Glutamatergic neuron (in vitro differentiated cells): Measurements from ENCODE around the gene AKT1. TPM values are rescaled to one million over a fixed set of nuclear protein-coding genes. Genes with fewer than 3 reads are reported as not detected.
"Not testable (repeated sequence)": the region's sequence is repeated elsewhere in the genome, so short reads cannot be mapped to it uniquely, and the experiment has no call there.

Experiments
- DNase-seq: peaks from one replicate; pipeline ENCODE4 v3.0.0; 2022
- H3K27ac Mint-ChIP-seq: one replicate; pipeline ENCODE4 v1.8.0; 2020; ENCODE audit warnings: mild to moderate bottlenecking, mixed read lengths, inconsistent platforms; ENCODE audit not compliant: unreplicated experiment
- H3K27me3 Mint-ChIP-seq: one replicate; pipeline ENCODE4 v1.8.0; 2020; ENCODE audit warnings: mild to moderate bottlenecking, moderate library complexity, mixed read lengths, inconsistent platforms; ENCODE audit not compliant: unreplicated experiment
- H3K36me3 Mint-ChIP-seq: one replicate; pipeline ENCODE4 v1.8.0; 2020; ENCODE audit warnings: mild to moderate bottlenecking, mixed read lengths, inconsistent platforms; ENCODE audit not compliant: unreplicated experiment
- H3K4me1 Mint-ChIP-seq: one replicate; pipeline ENCODE4 v1.8.0; 2020; ENCODE audit warnings: mild to moderate bottlenecking, low read depth, mixed read lengths, inconsistent platforms; ENCODE audit not compliant: unreplicated experiment
- H3K4me3 Mint-ChIP-seq: one replicate; pipeline ENCODE4 v1.8.0; 2020; ENCODE audit warnings: mild to moderate bottlenecking, mixed read lengths, inconsistent platforms; ENCODE audit not compliant: unreplicated experiment
- H3K9me3 Mint-ChIP-seq: one replicate; pipeline ENCODE4 v1.8.0; 2020; ENCODE audit warnings: mild to moderate bottlenecking, moderate library complexity, mixed read lengths, inconsistent platforms; ENCODE audit not compliant: unreplicated experiment
- CTCF ChIP-seq: fragments of 200-600 bp; sonication (generic); IDR thresholded peaks from one replicate; pipeline ENCODE4 v1.5.0; 2021; ENCODE audit not compliant: partially characterized antibody, unreplicated experiment
- total RNA-seq: library from RNA; stranded (reverse); fragmentation: NEBNext Ultra II Directional; extraction: Animal tissue kit (Norgen Biotek cat#: 25700); gene quantifications from one replicate; pipeline ENCODE4 v1.2.1, GENCODE V29; 2021; ENCODE audit not compliant: unreplicated experiment

Gene AKT1
- total RNA-seq, 1 donor from 2014 or later: 300 TPM

- peaks cover 2% of the 10 kb centered on the region for H3K9me3 Mint-ChIP-seq
- TF ChIP-seq CTCF: no peak
- H3K27ac Mint-ChIP-seq: no peak overlapping the region
- no peak for DNase-seq
- H3K4me1 Mint-ChIP-seq: no peaks in the 10 kb centered on the region
- H3K36me3 Mint-ChIP-seq: no peaks in the 10 kb centered on the region
- H3K27me3 Mint-ChIP-seq: peaks cover 11% of the 10 kb centered on the region
- H3K4me3 Mint-ChIP-seq: no peak overlapping the region
These were observed 47.5 kb upstream of the AKT1 start for GRCh38 chr14:104843006-104843405.

GRCh38 chr14:104841730-104842129 is 46.2 kb upstream of the AKT1 start:
- Mint-ChIP-seq H3K36me3 (no peaks in the 10 kb centered on the region), H3K4me3 (no peak overlapping the region), H3K27ac (no peak overlapping the region), H3K9me3 (peaks cover 2% of the 10 kb centered on the region), H3K27me3 (peaks cover 11% of the 10 kb centered on the region), H3K4me1 (no peaks in the 10 kb centered on the region)
- no peak for DNase-seq
- TF ChIP-seq CTCF: no peak

- H3K4me3 Mint-ChIP-seq, H3K36me3 Mint-ChIP-seq, DNase-seq, H3K27ac Mint-ChIP-seq, H3K27me3 Mint-ChIP-seq, H3K4me1 Mint-ChIP-seq, H3K9me3 Mint-ChIP-seq: not testable (repeated sequence)
These were observed 40.8 kb upstream of the AKT1 start for GRCh38 chr14:104836171-104836935.

- H3K4me3 Mint-ChIP-seq: no peak overlapping the region
- no peak for TF ChIP-seq CTCF
- H3K27me3 Mint-ChIP-seq: peaks cover 4% of the 10 kb centered on the region
- H3K27ac Mint-ChIP-seq: no peak overlapping the region
- peaks cover 7% of the 10 kb centered on the region for H3K9me3 Mint-ChIP-seq
- H3K36me3 Mint-ChIP-seq: no peaks in the 10 kb centered on the region
- no peaks in the 10 kb centered on the region for H3K4me1 Mint-ChIP-seq
- no peak for DNase-seq
These were observed 35.2 kb upstream of the AKT1 start for GRCh38 chr14:104830781-104831180.

- Mint-ChIP-seq H3K4me3 (peak overlapping the region; percentile 87), H3K4me1 (peaks cover 5% of the 10 kb centered on the region), H3K36me3 (peaks cover 10% of the 10 kb centered on the region), H3K27ac (peak overlapping the region; percentile 52), H3K27me3 (peaks cover 19% of the 10 kb centered on the region), H3K9me3 (peaks cover 22% of the 10 kb centered on the region)
- peak; percentile 80 for TF ChIP-seq CTCF
- DNase-seq: peak; percentile 80
These were observed 31.9 kb upstream of the AKT1 start for GRCh38 chr14:104827177-104828055.
